NCI-H2029 treated with DMSO at 0.1 percent for 48 hours (cell line): ENCODE data around the gene PGAP3.

ENCODE experiments used
- DNase-seq: peaks from one replicate; lab custom pipeline; 2025; lab: John Stamatoyannopoulos, UW

Gene PGAP3

GRCh38 chr17:39697961-39698360, 10.1 kb upstream of the PGAP3 start:
- no peak for DNase-seq

- no peak for DNase-seq
Observed at GRCh38 chr17:39696731-39697130, 8.9 kb upstream of the PGAP3 start.

- DNase-seq, result no peak
Observed at GRCh38 chr17:39695089-39695474, 7.2 kb upstream of the PGAP3 start.

GRCh38 chr17:39694593-39694992, 6.7 kb upstream of the PGAP3 start:
- no peak for DNase-seq

- no peak for DNase-seq
Observed at GRCh38 chr17:39688945-39689344, 1.1 kb upstream of the PGAP3 start.

- no peak for DNase-seq
Observed at GRCh38 chr17:39688475-39688835, 598 bp upstream of the PGAP3 start.

GRCh38 chr17:39687101-39687545, 734 bp downstream of the PGAP3 start:
- DNase-seq, result no peak

- DNase-seq, result no peak
Observed at GRCh38 chr17:39684369-39685192, 3.3 kb downstream of the PGAP3 start.

- DNase-seq, result no peak
Observed at GRCh38 chr17:39683295-39683939, 4.4 kb downstream of the PGAP3 start.

- DNase-seq, result no peak
Observed at GRCh38 chr17:39679521-39680192, 8.2 kb downstream of the PGAP3 start.

- DNase-seq, result no peak
Observed at GRCh38 chr17:39678340-39679116, 9.3 kb downstream of the PGAP3 start.

GRCh38 chr17:39677542-39678339, 10.1 kb downstream of the PGAP3 start:
- peak; percentile 18 for DNase-seq

- DNase-seq, result no peak
Observed at GRCh38 chr17:39677072-39677471, 10.8 kb downstream of the PGAP3 start.

GRCh38 chr17:39676198-39676819, 11.5 kb downstream of the PGAP3 start:
- peak; percentile 64 for DNase-seq

- no peak for DNase-seq
Observed at GRCh38 chr17:39675390-39676082, 12.3 kb downstream of the PGAP3 start.

GRCh38 chr17:39674702-39675389, 13.0 kb downstream of the PGAP3 start:
- DNase-seq, result no peak

GRCh38 chr17:39674179-39674578, 13.7 kb downstream of the PGAP3 start:
- no peak for DNase-seq

GRCh38 chr17:39673335-39674081, 14.3 kb downstream of the PGAP3 start:
- DNase-seq, result no peak
